WTC11 (cell line): Measurements from ENCODE around the gene P4HB.

Experiments used
- ZBTB21 ChIP-seq: sonication (generic); formaldehyde crosslinking; IDR thresholded peaks from 2 replicates; pipeline ENCODE4 v1.8.1; 2023; ENCODE audit warnings: mild to moderate bottlenecking, missing genetic modification reagents, borderline replicate concordance
- TF ChIP-seq, protein P1 (sequence below): fragments of 200-600 bp; IDR thresholded peaks from 2 replicates; pipeline ENCODE4 v1.8.0; 2022; ENCODE audit warnings: antibody characterized with exemption
- TF ChIP-seq, protein P2 (sequence below): fragments of 250-450 bp; sonication (Bioruptor Pico); conservative IDR thresholded peaks from 2 replicates; pipeline ENCODE4 v1.9.0; 2021; ENCODE audit warnings: mild to moderate bottlenecking

DNA sequence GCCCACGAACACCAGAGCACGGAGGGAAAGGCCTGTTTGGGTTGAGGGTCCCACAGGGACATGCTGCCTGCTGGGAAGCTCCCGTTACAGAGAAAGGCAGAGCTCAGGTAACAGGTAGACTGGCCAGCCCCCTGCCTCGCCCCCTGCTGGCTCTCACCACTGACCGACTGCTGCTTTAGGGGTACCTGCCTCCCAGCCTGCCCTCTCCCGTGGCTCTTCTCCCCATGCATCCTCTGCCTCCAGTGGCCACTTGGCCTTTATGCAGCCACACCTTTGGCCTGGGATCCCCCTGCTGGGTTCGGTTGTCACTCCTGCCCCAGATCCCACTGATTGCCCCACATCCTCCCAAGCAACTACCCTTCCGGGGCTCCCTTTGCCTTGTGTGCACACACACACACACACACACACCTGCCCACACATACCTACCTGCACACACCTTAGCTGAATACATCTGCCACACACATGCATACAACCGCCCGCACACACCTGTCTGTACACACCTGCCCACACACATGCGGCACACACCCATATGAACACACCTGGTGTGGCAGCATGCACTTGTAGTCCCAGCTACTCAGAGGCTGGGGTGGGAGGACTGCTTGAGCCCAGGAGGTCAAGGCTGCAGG, 34.4 kb downstream of the P4HB start:
- TF ChIP-seq, protein P1, sequence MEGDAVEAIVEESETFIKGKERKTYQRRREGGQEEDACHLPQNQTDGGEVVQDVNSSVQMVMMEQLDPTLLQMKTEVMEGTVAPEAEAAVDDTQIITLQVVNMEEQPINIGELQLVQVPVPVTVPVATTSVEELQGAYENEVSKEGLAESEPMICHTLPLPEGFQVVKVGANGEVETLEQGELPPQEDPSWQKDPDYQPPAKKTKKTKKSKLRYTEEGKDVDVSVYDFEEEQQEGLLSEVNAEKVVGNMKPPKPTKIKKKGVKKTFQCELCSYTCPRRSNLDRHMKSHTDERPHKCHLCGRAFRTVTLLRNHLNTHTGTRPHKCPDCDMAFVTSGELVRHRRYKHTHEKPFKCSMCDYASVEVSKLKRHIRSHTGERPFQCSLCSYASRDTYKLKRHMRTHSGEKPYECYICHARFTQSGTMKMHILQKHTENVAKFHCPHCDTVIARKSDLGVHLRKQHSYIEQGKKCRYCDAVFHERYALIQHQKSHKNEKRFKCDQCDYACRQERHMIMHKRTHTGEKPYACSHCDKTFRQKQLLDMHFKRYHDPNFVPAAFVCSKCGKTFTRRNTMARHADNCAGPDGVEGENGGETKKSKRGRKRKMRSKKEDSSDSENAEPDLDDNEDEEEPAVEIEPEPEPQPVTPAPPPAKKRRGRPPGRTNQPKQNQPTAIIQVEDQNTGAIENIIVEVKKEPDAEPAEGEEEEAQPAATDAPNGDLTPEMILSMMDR: no peak
- TF ChIP-seq, protein P2, sequence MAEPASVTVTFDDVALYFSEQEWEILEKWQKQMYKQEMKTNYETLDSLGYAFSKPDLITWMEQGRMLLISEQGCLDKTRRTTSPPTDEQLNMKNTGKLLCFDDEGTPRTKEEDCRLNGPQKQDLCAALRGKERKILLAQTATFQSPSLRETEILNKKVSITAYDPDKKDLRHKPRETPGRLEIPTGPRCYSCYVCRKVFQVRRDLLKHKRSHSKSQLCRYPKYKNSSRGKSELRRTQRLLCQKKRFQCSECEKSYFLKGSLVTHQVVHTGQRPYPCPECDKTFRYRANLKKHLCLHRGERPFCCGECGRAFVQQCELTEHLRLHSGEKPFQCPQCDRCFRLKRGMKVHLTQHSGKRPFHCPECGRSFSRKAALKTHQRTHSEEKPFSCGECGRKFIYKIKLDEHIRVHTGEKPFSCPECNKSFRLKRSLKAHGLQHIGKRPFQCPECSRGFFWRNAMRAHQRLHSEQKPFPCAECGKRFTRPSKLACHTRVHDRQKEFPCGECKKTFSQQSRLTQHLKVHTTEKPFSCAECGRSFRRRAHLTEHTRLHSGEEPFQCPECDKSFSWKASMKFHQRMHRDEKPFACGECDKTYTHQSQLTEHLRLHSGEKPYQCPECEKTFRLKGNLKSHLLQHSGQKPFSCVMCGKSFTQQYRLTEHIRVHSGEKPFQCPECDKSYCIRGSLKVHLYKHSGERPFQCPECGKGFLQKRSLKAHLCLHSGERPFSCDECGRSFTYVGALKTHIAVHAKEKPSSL: no peak
- no peak for TF ChIP-seq ZBTB21 (CRISPR knock-in tag)
